Pulmonary artery endothelial cell (primary cell): ENCODE data around the gene RILPL2. TPM values are rescaled to one million over a fixed set of nuclear protein-coding genes. Genes with fewer than 3 reads are reported as not detected.
"Not testable (repeated sequence)": the region's sequence is repeated elsewhere in the genome, so short reads cannot be mapped to it uniquely, and the experiment has no call there.

Experiments used
- DNase-seq: peaks from one replicate; pipeline ENCODE4 v3.0.0-alpha.2; 2011; ENCODE audit warnings: low read depth, low spot score
- total RNA-seq: library from RNA; depleted of rRNA; stranded (reverse); fragments of >200 nt; gene quantifications from 2 replicates; pipeline ENCODE4 v1.2.3, GENCODE V29; 2014

RILPL2 gene
- total RNA-seq, 1 donor from 2014 or later: 5.5 TPM

DNA sequence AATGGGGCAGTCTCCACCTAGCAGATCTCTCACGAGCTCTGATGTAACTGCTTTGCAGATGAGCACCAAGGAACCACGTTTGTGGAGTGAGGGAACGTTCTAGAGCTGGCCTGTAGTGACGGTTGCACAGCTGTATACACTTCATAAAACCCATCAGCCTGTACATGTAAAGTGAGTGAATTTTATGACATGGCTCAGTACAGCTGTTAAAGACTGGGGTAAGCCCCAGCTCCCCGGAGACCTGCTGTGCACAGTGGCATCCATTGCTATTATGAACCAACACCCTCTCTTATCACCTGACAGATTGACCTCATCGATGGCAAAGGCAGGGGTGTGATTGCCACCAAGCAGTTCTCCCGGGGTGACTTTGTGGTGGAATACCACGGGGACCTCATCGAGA is 31.9 kb downstream of the RILPL2 start:
- no peak for DNase-seq

DNA sequence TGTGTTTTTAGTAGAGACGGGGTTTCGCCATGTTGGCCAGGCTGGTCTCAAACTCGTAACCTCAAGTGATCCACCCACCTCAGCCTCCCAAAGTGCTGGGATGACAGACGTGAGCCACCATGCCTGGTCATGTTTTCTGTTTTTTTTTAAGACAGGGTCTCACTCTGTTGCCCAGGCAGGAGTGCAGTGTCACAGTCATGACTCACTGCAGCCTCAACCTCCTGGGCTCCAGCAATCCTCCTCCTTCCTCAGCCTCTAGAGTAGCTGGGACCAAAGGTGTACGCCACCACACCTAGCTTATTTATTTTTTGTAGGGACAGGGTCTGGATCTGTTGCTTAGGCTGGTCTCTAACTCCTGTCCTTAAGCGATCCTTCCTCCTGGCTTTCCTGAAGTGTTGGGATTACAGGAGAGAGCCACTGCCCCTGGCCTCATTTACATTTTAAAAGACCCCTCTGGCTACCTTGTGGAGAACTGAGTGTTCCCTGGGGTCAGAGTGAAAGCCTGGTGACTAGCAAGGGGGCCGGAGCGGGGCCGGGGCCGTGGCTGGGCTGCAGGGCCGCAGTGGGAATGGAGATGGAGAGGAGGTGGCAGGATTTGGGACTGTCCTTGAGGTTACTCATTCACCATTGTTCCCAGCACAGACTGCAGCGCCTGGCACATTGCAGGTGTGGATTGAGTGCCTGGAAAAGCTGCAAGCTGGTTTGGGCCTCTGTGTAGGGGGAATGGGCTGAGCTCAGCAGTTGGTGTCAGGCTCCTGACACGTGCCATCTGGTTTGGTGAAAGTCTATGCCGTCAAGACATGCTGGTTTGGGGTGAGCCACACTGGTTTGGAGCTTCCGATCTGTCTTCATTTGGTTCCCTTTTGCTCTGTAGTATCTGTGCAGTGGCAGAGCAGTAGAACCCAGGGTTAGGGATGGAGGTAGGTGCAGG is 34.5 kb downstream of the RILPL2 start:
- no peak for DNase-seq

DNA sequence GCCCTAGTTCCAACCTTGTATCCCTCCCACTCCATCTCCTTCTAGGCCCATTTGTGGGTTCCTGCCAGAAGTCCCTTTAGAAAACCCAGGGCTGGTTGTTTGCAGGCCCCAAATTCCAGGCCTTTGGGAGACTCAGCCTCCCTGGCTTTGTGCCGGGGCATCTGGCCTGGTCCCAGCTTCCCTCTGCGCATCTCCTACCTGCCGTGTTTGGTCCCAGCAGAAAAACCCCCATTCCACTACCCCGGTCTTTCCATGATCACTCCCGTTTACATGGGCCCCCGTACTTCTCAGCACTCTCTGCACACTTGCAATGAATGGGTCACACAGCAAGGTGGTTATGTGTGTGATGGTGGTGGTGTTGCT is 37.2 kb downstream of the RILPL2 start:
- DNase-seq: no peak

DNA sequence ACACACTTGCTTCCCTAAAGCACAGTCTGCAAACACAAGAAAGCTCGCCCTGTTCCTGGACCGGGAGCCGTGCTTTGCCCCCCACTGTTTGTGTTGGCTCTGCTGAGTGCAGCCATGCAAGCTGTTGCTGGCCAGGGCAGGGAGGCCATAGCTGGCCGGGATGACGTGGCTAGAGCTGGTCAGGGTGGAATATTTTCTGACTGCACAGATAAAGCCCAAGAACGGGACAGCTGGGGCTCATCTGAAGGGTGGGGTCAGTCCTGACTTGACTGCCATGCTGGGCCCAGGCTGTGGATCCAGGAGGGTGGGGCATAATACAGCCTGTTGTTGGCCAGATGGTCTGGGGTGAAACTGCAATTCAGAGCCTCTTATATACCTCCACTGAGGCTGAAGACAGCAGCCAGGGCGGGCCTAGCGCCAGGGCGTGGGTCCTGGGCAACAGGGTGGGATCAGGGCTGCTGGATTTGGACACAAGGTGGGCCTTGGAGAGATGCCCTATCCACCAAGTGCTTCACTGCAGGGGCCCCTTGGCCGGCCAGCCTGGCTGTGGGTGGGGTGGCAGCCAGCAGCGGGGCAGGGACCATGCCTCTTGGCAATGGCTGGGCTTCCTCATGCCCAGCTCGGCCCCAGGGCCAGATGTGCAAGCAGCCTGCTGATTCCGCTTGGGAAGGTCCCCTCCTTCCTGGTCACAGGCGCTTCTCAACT is 37.8 kb downstream of the RILPL2 start:
- peak; percentile 60 for DNase-seq

DNA sequence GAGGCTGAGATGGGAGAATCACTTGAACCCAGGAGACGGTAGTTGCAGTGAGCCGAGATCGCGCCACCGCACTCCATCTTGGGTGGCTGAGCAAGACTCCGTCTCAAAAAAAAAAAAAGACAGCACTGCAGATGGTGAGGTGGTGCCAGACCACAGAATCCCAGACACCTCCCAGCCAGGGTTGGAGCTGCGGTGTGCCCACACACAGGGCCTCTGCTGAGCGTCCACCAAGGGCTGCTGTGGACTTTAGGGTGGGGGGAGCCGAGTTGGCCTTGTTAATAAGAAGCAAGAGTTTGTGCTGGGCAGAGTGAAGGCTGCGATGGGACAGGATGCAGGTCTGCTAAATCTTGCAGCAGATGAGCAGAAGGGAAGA is 38.3 kb downstream of the RILPL2 start:
- no peak for DNase-seq

DNA sequence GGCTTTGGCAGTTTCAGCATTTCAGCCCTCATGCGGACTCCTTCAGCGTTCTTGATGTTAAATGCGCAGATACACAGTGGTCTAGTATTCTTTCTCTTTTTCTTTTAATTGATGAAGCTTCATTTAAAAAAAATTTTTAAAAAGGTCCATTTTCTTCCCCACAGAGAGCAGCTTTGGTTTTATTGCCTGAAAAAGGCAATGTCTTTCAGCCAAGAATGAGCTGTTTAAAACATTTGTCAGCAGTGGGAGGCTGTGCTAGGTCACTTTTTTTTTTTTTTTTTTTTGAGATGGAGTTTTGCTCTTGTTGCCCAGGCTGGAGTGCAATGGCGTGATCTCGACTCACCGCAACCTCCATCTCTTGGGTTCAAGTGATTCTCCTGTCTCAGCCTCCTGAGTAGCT is 39.1 kb downstream of the RILPL2 start:
- no peak for DNase-seq

DNA sequence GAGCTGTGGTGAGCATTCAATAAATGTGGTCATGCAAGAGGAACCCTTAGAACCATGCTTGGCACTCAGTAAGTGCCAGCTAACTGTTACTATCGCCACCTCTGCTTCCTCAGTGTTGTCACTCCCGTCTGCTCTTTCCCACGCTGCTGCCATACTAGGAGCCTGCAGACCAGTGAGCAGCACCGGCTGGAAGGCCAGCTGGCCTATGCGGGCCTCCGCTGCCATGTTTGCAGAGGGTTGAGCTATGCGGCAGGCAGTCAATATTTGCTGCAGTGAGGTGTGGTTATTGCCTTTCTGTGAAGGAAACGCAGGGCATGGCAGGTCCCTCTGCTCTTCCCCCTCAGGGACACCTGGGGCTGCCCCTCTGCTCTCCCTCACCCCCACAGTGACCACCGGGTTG is 39.5 kb downstream of the RILPL2 start:
- no peak for DNase-seq

DNA sequence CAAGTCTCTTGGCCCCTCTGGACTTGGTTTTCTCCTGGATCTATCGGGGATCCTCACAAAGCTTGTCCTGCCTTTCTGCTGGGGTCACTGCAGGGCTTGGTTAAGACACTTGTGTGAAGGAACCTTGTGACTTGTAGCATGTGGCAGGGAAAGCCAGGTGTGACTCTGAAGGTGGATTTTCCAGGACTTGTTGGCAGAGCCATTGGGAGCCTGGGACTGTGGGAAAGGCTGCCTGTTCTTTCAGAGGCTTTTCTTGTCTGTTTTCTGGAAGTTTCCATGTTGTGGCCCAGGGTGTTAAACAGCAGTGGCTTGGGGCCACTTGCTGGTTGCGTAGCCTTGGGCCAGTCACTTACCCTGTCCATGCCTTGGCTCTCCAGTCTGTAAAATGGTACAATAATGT is 39.9 kb downstream of the RILPL2 start:
- no peak for DNase-seq

DNA sequence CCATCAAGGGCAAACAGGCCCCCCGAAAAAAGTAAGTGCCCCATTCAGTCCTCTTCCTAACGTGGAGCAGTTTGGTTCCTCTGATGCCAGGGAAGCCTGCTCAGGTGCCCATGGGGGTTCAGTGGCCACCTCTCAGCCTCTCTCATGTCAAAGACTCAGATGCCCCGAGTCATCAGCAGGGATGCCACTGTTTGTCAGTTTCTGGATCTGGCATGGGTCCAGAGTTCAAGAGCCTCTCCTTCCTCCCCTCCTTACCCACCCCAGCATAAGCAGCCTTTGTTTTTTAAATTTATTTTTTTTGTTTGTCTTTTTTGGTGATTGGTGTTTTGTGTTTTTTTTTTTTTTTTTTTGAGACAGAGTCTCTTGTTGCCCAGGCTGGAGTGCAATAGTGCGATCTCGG is 41.2 kb downstream of the RILPL2 start:
- DNase-seq: no peak

DNA sequence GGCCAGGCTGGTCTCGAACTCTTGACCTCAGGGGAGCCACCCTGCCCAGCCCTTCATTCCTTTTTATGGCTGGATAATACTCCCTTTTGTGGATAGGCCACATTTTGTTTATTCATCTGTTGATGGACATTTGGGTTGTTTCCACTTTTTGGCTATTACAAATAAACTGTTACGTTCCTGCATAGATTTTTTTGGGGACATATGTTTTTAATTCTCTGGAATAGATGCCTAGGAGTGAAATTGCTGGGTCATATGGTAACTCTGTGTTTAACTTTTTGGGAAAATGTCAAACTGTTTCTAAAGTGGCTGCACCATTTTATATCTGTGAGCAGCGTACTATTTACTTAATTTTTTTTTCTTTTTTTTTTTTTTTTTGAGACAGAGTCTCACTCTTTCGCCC is 42.7 kb downstream of the RILPL2 start:
- no peak for DNase-seq

DNA sequence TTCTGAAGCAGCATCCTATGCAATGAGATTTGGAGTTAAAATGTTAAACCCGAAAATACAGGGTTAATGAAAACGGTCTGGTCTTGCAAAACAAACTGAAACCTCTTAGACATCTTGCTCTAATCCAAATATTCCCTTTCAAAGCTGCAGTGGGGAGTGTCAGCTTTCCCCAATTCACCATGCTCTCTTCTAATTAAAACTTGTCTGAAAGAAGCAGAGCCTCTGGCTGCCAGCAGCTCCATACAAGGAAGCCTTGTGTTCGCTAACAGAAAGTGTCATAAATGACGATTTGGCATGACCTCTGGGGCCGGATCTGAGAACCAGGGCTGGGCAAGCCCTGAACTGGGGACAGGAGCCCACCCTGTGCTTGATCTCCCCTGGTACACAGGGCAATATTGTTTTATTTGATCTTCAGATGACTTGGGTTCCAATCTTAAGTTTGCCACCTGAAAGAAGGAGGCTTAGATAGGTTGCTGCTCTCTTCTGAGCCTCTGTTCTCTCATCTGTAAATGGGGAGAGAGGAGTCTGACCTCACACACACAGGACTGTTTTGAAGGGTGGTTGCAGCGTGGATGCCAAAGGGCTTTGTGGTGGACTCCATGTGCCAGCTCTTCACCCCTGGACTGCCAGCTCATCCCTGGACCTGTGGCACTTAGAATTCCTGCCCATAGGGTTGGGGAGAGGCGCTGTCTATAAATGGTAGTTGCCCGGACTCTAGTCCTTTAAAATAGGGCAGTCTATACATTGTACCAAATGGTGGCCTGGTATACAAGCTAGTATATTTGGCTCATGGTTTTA is 44.7 kb downstream of the RILPL2 start:
- no peak for DNase-seq

DNA sequence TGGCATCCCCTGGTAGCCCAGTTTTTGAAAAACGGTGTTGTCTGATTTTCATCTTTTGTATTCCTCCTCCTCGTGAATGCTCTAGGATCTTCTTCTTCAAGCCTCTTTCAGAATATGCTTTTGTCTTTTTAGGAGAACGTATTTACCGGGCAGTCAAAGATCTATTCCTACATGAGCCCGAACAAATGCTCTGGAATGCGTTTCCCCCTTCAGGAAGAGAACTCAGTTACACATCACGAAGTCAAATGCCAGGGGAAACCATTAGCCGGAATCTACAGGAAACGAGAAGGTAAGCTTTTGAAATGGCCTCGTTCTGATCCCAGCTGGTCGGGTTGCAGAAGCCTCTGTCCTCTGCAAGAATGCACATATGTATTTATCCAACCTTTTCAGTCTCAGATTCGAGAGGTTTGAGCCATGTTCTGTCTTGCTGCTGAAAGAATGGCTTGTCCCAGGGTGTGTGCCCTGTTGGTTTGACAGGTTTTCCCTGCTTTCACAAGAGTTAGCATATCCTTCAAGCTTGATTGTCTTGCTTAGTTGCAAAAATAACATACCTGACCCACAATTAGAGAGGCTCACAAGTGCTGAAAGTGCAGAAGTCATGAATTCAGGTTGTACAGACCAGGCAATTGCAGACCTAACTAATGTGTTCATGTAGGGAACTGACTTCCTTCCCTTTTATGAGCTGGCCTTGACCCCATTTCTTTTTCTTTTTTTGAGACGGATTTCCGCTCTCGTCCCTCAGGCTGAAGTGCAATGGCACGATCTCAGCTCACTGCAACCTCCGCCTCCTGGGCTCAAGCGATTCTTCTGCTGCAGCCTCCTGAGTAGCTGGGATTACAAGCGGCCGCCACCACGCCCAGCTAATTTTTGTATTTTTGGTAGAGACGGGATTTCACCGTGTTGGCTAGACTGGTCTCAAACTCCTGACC is 45.7 kb downstream of the RILPL2 start:
- DNase-seq: no peak

DNA sequence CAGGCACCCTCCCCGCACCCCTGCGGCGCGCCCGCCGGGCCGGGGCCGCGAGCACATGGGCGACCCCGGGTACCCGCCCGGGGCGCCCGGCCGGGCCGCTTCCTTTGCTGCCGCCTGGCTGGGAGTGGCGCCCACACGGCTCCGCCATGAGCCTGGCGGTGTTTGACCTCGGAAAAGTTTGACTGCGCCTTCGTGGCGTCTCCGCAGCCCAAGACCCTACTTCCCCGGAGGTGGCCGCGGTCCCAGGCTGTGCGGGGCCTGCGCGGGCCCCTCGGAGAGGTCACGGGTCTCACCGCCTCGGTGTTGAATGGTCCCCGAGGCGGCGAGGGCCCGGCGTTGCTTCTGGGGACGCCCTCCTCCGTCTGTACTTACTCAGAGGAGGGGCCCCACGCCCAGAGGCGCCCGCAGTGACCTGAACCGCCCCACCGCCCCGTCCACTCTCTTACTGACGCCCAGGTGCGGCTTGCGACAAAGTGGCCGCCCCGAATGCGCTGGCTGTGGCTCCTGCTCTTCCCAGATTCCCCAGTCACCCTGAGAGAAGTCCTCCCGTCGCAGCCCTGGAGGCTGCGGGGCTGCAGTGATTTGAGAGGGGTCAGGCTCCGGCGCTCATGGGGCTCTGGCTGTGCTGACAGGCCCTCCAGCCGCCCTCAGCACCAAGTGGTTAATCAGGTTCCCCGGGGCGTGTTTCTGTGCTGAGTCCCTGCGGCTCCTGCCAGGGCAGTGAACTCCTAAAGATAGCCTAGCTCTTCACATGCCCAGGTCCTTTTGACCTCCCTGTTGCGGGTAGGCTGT is 46.7 kb downstream of the RILPL2 start:
- DNase-seq: no peak

DNA sequence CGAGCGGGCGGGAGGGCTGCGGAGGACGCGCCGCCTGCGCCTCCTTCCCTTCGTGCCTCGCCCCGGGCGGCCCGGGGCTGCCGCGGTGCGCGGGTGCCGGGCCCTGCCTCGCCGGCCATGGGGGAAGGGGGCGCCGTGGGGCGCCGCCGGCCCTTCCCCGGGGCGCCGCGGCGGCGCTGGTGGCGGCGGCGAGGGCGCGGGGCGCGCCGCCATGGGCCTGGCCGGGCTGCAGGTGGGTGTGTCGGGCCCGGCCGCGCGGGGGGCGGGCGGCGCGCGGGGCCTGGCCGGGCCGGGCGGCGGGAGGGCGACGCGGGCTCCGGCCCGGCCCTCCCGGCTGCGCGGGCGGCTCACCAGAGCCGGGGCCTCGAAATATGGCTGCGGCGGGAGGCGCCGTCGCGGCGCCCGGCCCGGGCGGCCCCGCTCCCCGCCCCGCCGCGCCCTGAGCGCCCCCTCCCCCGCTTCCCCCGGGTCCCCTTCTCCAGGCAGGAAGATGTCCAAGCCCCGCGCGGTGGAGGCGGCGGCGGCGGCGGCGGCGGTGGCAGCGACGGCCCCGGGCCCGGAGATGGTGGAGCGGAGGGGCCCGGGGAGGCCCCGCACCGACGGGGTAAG is 47.4 kb downstream of the RILPL2 start:
- DNase-seq: no peak

DNA sequence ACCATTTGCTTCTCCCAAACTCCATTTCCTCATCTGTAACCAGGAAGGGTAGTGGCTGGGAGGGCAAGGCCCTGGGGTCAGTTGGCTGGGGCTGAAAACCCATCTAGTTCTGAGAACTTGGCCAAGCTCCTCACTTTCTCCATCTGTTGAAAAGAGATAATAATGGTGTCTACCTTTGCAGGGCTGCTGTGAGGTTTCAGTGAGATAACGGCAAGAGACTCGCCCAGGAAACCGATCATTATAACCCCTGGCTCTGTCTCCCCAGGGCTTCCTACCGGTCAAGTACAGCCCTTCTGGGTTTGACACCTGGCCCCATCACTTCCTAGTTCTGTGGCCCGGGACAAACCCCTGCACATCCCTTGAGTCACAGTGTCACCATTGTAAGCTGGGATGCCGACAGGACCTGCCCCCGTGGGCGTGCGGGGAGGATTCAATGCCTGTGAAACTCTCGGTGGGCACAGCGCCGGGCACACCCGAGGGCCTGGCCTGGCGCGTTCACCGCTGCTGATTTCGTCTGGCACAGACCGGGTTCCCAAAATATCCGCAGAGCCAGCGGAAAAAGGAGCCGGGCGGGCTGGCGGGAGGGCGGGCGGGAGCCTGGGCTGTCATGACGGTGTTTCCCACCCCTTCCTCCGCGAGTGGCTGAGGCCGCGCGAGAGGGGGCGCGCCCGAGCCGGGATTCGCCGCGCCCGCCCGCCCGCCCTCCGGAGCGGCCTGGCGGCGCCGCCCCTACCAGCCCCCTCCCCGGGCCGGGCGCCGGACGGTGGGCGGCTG is 48.1 kb downstream of the RILPL2 start:
- DNase-seq: no peak

DNA sequence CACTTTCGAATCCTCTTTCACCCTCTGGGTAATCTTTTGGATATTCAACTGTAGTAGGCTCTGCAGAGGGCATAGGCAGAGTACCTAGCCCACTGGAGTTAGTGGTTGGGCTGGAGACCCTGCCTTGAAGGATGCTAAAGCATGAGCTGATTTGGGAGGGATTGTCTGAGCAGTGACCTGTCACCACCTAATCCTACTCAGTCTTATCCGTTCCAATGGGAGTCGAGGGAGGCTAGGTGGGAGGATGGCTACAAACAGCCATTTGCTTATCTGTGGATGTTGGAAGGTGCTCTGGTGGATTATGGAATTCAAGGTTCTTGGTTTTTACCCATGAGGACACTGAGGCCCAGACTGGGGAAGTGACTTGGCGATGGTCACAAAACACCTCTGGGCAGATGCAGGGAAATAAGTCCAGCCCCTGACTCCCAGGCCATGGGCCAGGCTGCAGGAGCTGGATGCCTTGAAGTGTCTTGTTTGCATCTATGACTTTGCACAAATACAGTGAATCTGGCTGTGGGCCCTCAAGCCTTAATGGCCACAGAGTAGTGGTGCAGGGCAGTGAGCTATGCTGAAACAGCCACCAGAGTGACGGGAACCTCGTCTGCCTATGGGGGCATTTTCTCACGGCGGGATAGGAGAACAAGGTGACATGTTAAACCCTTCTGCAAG is 48.8 kb downstream of the RILPL2 start:
- DNase-seq: no peak

DNA sequence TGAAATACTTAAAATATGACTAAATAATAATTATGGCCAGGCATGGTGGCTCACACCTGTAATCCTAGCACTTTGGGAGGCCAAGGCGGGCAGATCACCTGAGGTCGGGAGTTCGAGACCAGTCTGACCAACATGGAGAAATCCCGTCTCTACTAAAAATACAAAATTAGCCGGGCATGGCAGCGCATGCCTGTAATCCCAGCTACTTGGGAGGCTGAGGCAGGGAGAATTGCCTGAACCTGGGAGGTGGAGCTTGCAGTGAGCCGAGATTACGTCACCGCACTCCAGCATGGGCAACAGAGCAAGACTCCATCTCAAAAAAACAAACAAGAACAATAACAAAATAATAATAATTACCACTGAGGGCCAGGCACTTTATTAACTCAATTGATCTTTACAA is 50.9 kb downstream of the RILPL2 start:
- not testable (repeated sequence) for DNase-seq

DNA sequence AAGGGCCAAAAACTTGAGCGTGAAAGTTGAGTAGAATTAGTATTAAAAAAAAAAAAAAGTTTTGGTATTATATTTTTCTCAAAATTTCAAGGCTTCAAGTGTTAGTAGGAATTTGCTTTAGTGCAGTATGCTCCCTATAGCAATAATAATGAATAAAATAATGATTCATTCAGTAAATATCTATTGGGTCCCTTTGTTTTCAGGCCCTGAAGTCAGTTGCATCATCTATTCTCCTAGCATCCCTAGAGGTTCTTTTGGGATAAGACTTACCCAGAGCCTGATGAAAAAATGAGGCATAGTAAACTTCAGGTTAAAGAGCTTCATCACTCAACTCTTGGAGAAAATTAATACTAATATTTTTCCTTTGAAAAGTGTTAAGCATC is 51.5 kb downstream of the RILPL2 start:
- no peak for DNase-seq
